CD4-positive, alpha-beta T cell treated with Interleukin-10 for 1 hour (primary cell): Measurements from ENCODE around the gene FDXR.
"Not testable (repeated sequence)": the region's sequence is repeated elsewhere in the genome, so short reads cannot be mapped to it uniquely, and the experiment has no call there.

Source experiments
- DNase-seq: peaks from one replicate; pipeline ENCODE4 v3.0.0-alpha.2; 2020

Gene FDXR, protein sequence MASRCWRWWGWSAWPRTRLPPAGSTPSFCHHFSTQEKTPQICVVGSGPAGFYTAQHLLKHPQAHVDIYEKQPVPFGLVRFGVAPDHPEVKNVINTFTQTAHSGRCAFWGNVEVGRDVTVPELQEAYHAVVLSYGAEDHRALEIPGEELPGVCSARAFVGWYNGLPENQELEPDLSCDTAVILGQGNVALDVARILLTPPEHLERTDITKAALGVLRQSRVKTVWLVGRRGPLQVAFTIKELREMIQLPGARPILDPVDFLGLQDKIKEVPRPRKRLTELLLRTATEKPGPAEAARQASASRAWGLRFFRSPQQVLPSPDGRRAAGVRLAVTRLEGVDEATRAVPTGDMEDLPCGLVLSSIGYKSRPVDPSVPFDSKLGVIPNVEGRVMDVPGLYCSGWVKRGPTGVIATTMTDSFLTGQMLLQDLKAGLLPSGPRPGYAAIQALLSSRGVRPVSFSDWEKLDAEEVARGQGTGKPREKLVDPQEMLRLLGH

DNA sequence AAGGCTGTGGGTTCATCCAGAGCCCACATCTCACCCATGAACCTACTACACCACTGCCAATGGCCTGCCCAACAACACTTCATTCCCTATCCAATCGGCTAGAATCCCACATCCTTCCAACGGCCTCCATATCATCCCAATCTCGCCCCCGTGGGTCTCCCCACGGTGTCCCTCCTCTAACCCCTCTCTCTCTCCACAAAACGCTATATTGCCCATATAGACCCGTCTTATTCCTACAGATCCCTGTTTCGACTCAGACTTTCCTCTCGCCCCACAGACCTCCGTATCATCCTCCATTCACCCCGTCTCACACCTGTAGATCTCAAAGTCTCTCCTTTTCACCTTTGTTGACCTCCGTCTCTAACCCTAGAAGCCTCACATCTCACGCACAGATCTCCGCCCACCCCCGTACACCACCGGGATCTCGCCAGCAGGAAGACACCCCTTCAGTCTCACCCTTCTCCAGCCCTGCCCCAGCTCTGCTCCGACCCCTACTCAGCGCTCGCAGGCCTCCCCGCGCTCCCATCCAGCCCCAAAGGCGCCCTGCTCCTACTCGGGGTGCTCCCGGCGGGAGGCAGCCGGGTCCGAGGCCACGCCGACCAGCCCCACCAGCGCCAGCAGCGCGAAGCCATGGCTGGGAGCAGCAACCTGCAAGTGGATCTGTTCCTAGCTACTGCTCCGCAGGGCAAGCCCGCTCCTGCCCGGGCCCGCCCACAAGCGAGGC is at the start of gene FDXR:
Gene FDXR (minus strand): TSS at position 682 of the 724 bp plus-strand sequence. CDS start 50 bp downstream, at position 632.
- DNase-seq: no peak

DNA sequence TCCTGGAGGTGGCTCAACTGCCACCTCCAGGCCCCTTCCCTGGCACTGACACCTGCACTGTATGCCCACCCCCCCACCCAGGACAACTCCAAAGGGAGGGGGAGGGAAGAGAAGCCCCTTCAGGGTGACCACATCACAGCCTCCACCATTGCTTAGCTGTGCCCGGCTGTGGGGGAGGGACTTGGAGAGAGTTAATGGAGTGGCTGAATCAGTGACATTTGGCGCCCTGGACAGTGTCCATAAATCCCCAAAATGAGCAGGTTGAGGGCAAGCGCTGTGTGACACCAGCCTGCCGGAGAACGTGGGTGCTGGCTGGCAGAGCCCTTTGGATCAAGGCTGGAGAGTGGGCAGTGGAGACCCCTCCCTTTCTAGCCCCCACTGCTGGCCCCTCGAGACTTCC is 49.4 kb upstream of the FDXR start:
- DNase-seq: no peak

DNA sequence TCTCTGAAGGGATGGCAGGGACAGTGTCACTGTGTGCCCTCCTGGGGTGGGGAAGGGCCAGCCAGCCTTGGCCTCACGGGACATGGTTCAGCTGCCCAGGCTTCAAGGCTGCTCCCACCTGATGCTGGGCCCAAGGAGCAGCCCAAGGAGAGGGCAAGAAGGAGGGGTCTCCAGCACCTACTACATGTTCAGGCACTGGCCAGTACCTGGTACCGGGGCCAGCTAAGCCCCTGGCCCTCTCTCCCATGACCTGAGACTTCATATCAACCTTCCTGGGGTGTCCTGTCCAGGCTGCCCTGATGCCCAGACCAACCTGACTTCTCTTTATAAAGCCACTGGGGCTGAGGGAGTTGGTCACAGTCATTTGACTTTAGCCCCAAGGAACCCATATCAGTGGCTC is 49.0 kb upstream of the FDXR start:
- no peak for DNase-seq

DNA sequence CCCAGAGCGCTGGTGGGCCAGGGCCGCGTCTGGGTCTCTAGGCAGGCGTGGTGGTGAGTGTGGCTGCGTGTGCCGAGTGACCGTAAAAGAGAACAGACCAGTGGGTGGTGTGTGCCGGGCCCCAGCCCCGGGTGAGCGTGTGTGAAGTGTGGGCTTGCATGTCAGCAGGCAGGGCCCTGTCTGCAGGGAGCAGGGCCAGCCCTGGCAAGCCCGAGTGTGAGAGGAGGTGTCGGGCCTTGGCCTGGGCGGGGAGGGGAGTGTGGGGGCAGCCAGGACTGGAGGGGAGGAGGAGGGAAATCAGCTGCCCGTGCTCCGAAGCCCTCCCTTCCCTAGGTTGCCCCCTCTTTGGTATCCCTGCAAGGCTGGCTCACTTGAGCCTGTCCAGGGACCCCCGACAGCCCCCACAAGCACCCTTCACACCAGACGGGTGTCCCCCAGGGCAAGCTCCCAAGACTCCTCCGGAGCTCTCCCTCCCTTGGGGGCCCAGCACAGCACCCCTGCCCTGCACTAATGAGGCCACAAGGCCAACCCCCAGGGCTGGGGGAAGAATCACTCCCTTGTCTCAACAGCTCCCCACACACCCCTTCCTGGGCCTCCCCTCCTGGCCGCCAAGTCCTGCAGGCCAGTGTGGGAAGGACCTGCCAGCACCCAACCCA is 48.4 kb upstream of the FDXR start:
- DNase-seq: no peak

DNA sequence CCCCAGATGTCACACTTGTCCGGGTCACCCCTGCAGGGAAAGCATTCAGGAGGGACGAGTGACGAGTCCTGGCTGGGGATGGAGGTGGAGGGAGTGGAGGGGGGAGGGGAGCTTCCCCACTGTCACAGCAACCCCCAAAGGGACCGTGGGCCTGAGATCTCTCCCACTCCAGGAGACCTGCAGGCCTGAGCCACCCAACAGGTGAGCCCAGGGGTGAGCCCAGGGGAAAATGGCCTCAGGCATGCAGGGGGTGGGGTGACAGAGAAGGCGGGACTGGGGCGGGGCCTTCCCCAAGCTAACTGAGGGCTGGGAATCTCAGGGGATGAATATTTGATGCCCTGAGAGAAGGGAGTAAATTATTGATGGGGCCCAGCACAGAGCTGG is 47.8 kb upstream of the FDXR start:
- DNase-seq: no peak

DNA sequence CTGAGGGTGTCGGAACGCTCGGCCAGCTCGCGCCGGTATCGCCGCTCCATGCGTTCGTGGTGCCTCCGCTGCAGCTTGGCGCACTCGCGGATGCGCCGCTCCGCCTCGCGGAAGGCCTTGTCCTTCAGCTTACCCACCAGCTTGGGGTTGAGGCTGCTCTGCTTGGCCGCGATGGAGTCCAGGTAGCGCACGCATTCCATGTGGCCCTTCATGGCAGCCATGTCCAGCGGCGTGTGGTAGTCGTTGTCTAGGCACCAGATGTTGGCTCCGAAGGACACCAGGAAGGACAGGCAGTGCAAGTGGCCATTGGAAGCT is 47.5 kb upstream of the FDXR start:
- no peak for DNase-seq

DNA sequence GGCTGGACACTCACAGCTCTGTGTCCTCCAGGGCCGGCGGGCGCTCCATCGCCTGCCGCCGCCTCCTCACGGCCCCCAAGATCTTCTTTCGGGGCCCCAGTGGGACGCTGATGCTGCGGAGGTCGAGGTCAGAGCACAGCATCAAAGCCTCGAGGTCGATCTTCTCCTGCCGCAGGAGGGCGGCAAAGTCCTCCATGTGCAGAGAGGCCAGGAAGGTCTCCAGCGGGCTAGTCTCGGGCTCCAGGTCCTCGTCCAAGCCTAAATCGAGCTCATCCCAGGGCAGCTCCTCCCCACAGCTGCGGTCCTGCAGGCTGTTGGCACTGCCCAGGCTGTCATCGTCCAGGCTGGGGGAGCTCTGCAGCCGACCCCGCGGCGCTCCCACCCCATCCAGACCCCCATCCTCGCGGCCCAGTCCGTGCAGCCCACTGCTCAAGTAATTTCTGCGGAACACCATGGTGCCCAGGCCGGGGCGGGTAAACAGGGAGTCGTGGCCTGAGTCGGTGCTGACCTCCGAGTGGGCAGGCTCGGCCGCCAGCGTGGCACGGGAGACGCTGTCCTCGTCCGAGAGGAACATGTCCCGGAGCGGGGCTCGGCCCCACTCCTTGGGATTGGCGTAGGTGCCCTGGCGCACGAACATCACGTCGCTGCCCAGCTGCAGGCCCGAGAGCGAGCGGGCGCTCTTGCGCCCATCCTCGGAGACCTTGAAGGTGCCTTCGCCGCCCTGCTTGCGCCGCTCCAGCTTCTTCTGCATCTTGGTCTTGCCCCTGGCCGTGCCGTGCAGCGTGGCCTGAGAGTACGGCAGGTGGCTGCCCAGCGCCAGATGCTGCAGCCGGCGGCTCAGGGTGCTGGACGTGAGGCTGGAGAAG is 46.9 kb upstream of the FDXR start:
- peak; percentile 13 for DNase-seq

DNA sequence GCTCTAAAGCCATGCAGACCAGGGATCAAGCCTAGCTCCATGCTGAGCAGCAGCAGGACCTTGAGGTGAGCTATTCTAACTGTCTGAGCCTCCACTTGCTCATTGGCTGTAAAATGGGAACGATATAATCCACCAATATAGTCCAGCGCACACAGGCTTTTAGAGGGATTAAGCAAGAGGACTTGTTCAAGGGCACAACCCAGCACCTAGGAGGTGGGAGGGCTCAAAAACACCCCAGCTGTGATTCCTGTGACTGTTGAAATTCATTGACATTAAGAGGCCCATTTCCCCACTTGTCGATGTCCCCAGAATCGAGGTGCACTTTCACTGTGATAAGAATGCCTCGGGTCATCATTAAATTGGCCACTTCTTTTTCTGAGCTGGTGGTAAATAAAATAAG is 46.1 kb upstream of the FDXR start:
- DNase-seq: no peak

DNA sequence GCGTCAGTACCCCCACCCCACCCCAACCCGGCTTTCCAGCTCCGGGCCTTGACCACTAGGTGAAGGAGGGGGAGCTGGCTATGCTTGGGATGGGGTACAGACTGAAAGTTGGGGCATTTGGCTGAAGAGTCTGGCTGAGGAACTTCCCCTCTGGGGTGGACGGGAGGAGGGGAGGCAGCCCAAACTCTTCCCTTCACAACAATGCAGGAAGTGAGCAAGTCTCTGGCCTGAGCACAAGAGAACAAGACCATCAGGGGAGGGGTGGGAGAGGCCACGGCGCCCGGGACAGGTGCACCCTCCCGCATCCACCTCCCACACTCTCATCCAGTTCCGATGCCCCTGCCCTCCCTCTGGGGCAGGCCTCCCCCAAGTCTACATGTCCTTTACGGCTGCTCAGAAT is 44.6 kb upstream of the FDXR start:
- no peak for DNase-seq

DNA sequence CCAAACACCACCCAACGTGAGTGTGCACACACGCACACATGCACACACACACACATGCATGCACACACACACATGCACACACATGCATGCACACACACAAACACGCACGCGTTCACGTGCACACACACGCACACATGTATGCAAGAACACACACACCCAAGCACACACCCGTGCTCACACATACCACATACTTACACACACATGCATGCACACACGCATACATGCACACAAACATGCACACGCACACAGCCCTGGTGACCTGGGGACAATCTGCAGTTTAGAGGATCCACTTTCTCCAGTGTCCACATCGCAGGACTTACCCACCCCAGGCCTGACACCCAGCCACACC is 44.0 kb upstream of the FDXR start:
- DNase-seq: no peak

DNA sequence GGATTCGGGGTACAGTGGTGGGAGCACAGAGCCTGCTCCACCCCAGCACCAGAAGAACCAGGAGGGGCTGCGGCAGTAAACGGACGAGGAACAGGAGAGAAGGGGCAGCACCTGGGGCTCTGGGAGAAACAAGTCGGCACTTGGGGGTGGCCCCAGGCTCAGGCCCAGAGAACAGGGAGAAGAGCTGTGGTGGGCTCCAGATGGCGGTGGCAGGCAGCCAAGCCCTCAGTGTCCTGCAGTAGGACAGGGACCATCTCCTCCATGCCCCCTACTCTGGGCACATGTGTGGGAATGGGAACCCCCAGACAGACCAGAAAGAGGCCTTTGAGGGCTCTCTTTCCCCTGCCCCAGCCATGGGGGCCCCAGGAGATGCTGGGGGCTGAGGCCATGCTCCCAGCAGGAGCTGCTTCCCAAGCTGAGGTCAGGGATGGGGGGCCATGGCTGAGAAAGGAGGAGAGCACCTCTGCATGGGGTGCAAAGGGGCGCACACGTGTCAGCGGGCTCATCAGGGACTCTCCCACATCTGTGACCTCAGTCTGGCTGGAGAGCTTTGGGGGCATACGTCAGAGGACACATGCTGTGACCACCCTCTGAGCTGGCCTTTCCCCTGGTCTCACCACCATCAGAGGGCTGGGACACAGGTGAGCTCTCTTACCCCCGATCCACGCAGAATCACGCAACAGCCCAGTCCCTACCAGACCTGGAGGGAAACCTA is 43.5 kb upstream of the FDXR start:
- DNase-seq: no peak

DNA sequence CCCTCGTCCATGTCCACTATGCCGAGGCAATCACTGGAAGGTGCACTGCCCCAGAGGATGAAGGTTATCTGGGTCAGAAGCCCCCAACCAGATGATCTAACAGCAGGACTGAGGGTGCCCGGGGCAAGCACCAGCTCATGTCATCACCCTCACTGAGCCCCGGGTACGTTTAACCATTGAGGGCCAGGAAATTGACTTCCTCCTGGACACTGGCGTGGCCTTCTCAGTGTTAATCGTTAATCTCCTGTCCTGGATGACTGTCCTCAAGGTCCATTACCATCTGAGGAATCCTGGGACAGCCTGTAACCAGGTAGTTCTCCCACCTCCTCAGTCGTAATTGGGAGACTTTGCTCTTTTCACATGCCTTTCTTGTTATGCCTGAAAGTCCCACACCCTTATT is 38.6 kb upstream of the FDXR start:
- DNase-seq: not testable (repeated sequence)

DNA sequence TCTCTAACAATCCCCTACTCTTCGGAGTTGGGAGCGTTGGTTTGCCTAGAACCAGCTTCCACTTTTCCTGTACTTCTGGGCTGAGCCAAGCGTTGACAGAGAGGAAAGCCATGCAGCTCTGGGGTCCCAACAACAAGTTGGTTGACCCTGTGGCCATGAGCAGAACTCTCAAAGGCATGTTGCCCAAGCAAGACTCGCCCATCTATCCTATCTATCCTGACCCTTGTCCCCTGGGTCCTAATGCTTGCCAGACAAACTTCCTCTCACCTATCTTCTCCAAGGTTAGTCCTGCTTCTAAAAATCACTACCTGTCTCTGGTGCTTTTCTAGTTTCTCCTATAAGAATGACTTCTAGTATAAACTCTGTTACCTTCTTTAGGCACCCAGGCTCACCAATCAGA is 36.3 kb upstream of the FDXR start:
- not testable (repeated sequence) for DNase-seq

DNA sequence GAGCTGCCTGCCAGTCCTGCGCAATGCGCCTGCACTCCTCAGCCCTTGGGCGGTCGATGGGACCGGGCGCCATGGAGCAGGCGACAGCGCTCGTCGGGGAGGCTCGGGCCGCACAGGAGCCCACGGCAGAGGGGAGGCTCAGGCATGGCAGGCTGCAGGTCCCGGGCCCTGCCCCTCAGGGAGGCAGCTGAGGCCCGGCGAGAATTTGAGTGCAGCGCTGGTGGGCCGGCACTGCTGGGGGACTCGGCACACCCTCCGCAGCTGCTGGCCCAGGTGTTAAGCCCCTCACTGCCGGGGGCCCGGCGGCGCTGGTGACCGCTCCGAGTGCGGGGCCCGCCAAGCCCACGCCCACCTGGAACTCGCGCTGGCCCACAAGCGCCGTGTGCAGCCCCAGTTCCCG is 34.2 kb upstream of the FDXR start:
- no peak for DNase-seq

DNA sequence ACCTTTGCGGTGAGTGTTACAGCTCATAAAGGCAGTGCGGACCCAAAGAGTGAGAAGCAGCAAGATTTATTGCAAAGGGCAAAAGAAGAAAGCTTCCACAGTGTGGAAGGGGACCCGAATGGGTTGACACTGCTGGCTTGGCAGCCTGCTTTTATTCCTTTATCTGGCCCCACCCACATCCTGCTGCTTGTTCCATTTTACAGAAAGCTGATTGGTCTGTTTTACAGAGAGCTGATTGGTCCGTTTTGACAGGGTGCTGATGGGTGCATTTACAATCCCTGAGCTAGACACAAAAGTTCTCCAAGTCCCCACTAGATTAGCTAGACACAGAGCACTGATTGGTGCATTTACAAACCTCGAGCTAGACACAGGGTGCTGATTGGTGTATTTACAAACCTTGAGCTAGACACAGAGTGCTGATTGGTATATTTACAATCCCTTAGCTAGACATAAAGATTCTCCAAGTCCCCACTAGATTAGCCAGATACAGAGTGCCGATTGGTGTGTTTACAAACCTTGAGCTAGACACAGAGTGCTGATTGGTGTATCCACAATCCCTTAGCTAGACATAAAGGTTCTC is 33.5 kb upstream of the FDXR start:
- DNase-seq: peak; percentile 7

DNA sequence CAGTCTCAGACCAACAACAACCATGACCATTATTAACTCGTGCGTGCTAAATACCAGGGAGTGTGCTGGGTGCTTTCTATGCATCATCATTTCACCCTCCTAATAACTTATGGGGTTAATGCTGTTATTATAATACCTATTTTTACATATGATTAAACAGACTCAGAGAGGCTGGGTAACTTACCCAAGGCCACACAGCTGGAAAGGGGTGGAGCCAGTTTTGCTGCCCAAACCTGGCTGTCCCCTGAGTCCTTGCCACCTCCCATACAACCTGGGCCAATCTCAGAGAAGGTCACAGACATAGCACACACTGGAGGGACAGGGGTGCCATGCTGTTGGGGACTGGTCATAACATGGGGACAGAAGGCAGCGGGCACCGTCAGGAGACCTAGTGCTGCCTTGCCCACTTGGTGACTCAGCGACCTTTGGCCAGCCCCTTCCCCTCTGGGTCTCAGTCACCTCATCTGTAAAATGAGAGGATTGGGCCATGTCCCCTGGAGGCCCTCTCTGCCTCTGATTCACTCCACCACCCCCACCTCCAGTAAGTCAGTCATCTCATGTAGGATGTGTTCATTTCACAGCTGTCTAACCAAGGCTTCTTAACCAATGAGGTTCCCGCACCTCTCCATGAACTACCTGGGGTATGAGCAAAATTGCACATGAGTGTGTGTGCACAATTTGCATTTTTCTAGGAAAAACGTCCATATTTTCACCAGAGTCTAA is 32.1 kb upstream of the FDXR start:
- DNase-seq: no peak

DNA sequence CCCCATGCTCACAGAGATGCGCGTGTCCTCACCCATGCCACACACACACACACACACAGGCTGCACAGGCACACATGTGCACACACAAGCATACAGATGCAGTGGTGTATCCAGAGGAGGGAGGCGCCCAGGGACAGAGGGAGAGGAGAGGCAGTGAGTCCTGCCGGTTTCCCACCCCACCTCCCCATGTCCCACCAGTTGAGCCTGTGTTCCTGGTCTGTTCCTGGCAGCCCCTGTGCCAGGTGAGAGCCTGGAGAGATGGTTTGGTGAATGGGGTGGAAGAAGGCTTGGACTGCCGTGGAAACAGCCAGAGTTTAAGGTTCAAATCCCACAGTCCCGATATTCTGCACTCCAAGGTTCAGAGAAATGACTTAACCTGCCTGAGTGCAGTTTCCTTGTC is 30.9 kb upstream of the FDXR start:
- DNase-seq: no peak

DNA sequence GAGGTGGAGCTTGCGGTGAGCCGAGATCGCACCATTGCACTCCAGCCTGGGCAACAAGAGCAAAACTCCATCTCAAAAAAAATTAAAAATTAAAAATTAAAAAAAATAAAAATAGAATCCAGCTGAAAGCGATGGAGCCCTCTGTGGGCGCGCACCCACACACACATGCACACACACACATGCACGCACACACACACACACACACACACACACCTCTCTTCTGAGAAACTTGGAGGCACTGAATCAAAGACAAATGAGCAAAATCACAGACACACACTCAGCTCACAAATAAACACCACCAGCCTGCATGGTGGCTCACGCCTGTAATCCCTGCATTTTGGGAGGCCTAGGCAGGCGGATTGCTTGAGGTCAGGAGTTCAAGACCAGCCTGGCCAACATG is 30.2 kb upstream of the FDXR start:
- DNase-seq: no peak

DNA sequence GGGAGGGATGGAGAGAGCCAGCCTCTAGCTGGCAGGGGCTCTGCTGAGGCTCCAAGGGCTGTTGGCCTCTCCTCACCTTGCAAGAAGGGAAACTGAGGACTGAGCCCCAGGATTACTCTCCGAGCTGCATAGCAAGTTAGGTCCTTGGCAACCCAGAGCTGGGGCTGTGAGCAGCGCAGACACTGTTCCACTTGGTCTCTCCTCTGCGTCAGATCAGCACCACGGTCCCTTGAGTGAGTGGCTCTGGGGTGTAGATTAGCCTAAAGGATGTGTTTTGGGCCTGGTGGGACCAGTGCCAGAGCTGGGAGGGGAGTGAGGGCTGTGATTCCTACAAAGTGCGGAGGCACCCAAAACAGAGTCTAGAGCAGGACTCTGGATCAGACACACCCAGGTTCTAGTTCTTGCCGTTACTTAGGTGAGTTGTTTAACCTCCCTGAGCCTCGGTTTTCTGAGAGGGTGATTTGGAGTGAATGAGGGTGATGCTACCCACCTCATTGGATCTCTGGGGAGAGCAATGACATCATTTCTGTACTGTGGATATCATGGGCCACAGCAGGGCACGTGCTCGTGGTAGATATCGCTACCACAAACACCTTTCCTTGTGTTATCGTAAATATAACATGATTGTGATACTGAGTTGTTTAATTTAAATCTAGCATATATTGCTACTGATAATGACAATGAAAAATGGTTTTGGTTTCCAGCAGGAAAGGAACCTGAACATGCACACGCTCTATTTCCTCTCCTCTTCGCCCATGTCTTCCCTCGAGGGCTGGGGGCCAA is 28.8 kb upstream of the FDXR start:
- no peak for DNase-seq

DNA sequence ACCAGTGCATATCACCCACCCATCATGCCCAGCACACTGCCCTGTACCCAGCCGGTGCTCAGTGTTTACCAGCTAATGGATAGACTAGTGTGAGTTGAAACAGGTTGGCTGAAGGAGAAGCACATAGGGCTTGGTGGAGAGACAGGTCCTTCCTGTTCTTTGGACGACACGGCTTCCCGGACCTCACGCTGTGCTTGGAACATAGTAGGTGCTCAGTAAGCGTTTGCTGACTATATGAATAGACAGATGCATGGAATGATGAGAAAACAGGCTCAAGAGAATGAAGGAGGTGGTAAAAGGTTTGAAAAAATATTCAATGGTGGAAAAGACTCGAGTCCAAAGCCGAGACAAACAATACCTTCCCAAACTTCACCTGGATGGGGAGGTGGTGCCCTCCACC is 27.4 kb upstream of the FDXR start:
- DNase-seq: no peak
